ENCODE results near the gene MAPK8IP2. TPM values are rescaled to one million over a fixed set of nuclear protein-coding genes. Genes with fewer than 3 reads are reported as not detected.

MAPK8IP2 gene
- total RNA-seq, 4 donors from 2014 or later = 3.0 to 6.1 (median 4.8) TPM

GRCh38 chr22:50603511-50604255 lies 3.1 kb downstream of the MAPK8IP2 start:
- WGBS, 2 donors = 14 to 23% methylated on average over 23 to 33 of the region's 70 CpGs
- Histone ChIP-seq H3K27me3 (peaks cover 0 to 78% of the 10 kb centered on the region in 2 donors), H3K4me1 (peaks cover 0 to 23% (median 1%) of the 10 kb centered on the region in 4 donors), H3K36me3 (peaks cover 0 to 29% (median 0%) of the 10 kb centered on the region in 3 donors), H3K9me3 (no peaks in the 10 kb centered on the region), H3K4me3 (no peak overlapping the region), H3K27ac (no peak overlapping the region)
- TF ChIP-seq EP300 (IDR thresholded peaks at IDR 0.05) = no peak
- TF ChIP-seq POLR2A (IDR thresholded peaks at IDR 0.05) = no peak
- TF ChIP-seq CTCF (IDR thresholded peaks at IDR 0.05) = no peak
- DNase-seq (ENCODE audit: low spot score in 2 of 2) = no peak

- H3K27me3 ChIP-seq = peaks cover 0 to 72% of the 10 kb centered on the region in 2 donors
- peaks cover 0 to 23% (median 1%) of the 10 kb centered on the region in 4 donors for H3K4me1 ChIP-seq
- no peak overlapping the region for H3K4me3 ChIP-seq
- H3K27ac ChIP-seq = no peak overlapping the region
- TF ChIP-seq EP300 (IDR thresholded peaks at IDR 0.05) (no peak), CTCF (IDR thresholded peaks at IDR 0.05) (no peak), POLR2A (IDR thresholded peaks at IDR 0.05) (no peak)
- peaks cover 0 to 29% (median 0%) of the 10 kb centered on the region in 3 donors for H3K36me3 ChIP-seq
- H3K9me3 ChIP-seq = no peaks in the 10 kb centered on the region
- no peak for DNase-seq (ENCODE audit: low spot score in 2 of 2)
- WGBS, 2 donors = 63 to 68% methylated on average over 55 to 61 of the region's 103 CpGs
Measured at GRCh38 chr22:50604256-50605001, 3.8 kb downstream of the MAPK8IP2 start.

GRCh38 chr22:50605002-50605612 lies 4.5 kb downstream of the MAPK8IP2 start:
- H3K9me3 ChIP-seq = no peaks in the 10 kb centered on the region
- no peak overlapping the region for H3K4me3 ChIP-seq
- H3K4me1 ChIP-seq = peaks cover 0 to 17% (median 1%) of the 10 kb centered on the region in 4 donors
- no peak overlapping the region for H3K27ac ChIP-seq
- no peak for DNase-seq (ENCODE audit: low spot score in 2 of 2)
- TF ChIP-seq EP300 (IDR thresholded peaks at IDR 0.05) (no peak), POLR2A (IDR thresholded peaks at IDR 0.05) (no peak), CTCF (IDR thresholded peaks at IDR 0.05) (no peak)
- H3K36me3 ChIP-seq = peaks cover 0 to 29% (median 0%) of the 10 kb centered on the region in 3 donors
- peaks cover 0 to 70% of the 10 kb centered on the region in 2 donors for H3K27me3 ChIP-seq
- WGBS, 2 donors = 75 to 88% methylated on average over 17 to 23 of the region's 23 CpGs

- 79 to 91% methylated on average over 14 of the region's 20 CpGs for WGBS, 2 donors
- H3K4me1 ChIP-seq = peaks cover 0 to 13% (median 1%) of the 10 kb centered on the region in 4 donors
- peaks cover 0 to 29% (median 0%) of the 10 kb centered on the region in 3 donors for H3K36me3 ChIP-seq
- H3K9me3 ChIP-seq = no peaks in the 10 kb centered on the region
- no peak overlapping the region for H3K27ac ChIP-seq
- DNase-seq (ENCODE audit: low spot score in 2 of 2) = no peak
- TF ChIP-seq POLR2A (IDR thresholded peaks at IDR 0.05) (no peak), CTCF (IDR thresholded peaks at IDR 0.05) (no peak)
- peaks cover 0 to 70% of the 10 kb centered on the region in 2 donors for H3K27me3 ChIP-seq
- H3K4me3 ChIP-seq = no peak overlapping the region
Measured at GRCh38 chr22:50605613-50606074, 5.1 kb downstream of the MAPK8IP2 start.
